ENCODE data around the gene ATP6V0C.

Gene ATP6V0C

GRCh38 chr16:2497116-2497630 lies 16.6 kb upstream of the ATP6V0C start:
- Histone ChIP-seq H3K4me3 (ENCODE audit: low read length in 2 of 2) (no peak overlapping the region), H4K91ac (ENCODE audit: low read depth, low read length, poor library complexity) (no peak overlapping the region), H2AFZ (ENCODE audit: low read length) (no peak overlapping the region), H3K27me3 (ENCODE audit: control insufficient read depth in 3 of 3, insufficient read depth in 3 of 3, low read depth in 1 of 3, low read length in 3 of 3) (no peaks in the 10 kb centered on the region), H4K8ac (ENCODE audit: low read depth, low read length) (no peak overlapping the region), H3K36me3 (replicated peaks in 1 of 2; ENCODE audit: control insufficient read depth in 2 of 2, insufficient read depth in 2 of 2, low read length in 2 of 2) (peaks cover 19 to 40% of the 10 kb centered on the region in 2 donors), H3K9ac (ENCODE audit: low read depth, low read length, poor library complexity) (peak overlapping the region; percentile 21), H2BK5ac (ENCODE audit: low read length) (peak overlapping the region; percentile 13), H2AK5ac (ENCODE audit: low read depth, low read length) (no peak overlapping the region), H3K14ac (ENCODE audit: low read length) (no peak overlapping the region), H3K4me2 (ENCODE audit: insufficient read depth, low read length, poor library complexity, severe bottlenecking) (no peak overlapping the region), H3K18ac (ENCODE audit: low read length) (no peak overlapping the region), H3K4ac (ENCODE audit: low read length) (no peak overlapping the region), H3K23ac (ENCODE audit: low read depth, low read length, poor library complexity) (peak overlapping the region; percentile 89), H3K79me1 (ENCODE audit: low read depth, low read length) (peaks cover 8% of the 10 kb centered on the region), H2BK15ac (ENCODE audit: low read length) (no peak overlapping the region), H2BK120ac (ENCODE audit: low read depth, low read length) (no peak overlapping the region), H2BK12ac (ENCODE audit: low read length) (no peak overlapping the region), H3K27ac (replicated peaks; ENCODE audit: low read length) (no peak overlapping the region), H3K4me1 (ENCODE audit: control insufficient read depth in 2 of 2, insufficient read depth in 1 of 2, low read depth in 1 of 2, low read length in 2 of 2) (peaks cover 9% of the 10 kb centered on the region in 2 donors), H3K9me3 (replicated peaks in 1 of 2; ENCODE audit: control insufficient read depth in 2 of 2, insufficient read depth in 1 of 2, low read depth in 1 of 2, low read length in 2 of 2) (peaks cover 0 to under 1% of the 10 kb centered on the region in 2 donors)
- no peak for DNase-seq (ENCODE audit: low spot score)
- WGBS, 2 donors (ENCODE audit: extremely low coverage in 2 of 2, insufficient read length in 2 of 2, insufficient replicate concordance in 1 of 2), result no CpG with 5 or more reads among the region's 21 CpGs

- Histone ChIP-seq H2BK120ac (ENCODE audit: low read depth, low read length) (no peak overlapping the region), H3K4me1 (ENCODE audit: control insufficient read depth in 2 of 2, insufficient read depth in 1 of 2, low read depth in 1 of 2, low read length in 2 of 2) (peaks cover 9% of the 10 kb centered on the region in 2 donors), H3K18ac (ENCODE audit: low read length) (no peak overlapping the region), H3K23ac (ENCODE audit: low read depth, low read length, poor library complexity) (no peak overlapping the region), H3K27me3 (ENCODE audit: control insufficient read depth in 3 of 3, insufficient read depth in 3 of 3, low read depth in 1 of 3, low read length in 3 of 3) (no peaks in the 10 kb centered on the region), H3K4me3 (ENCODE audit: low read length in 2 of 2) (no peak overlapping the region), H3K36me3 (replicated peaks in 1 of 2; ENCODE audit: control insufficient read depth in 2 of 2, insufficient read depth in 2 of 2, low read length in 2 of 2) (peaks cover 20 to 40% of the 10 kb centered on the region in 2 donors), H3K9me3 (replicated peaks in 1 of 2; ENCODE audit: control insufficient read depth in 2 of 2, insufficient read depth in 1 of 2, low read depth in 1 of 2, low read length in 2 of 2) (peaks cover 0 to 4% of the 10 kb centered on the region in 2 donors), H3K27ac (replicated peaks; ENCODE audit: low read length) (no peak overlapping the region), H2AFZ (ENCODE audit: low read length) (no peak overlapping the region), H3K4ac (ENCODE audit: low read length) (no peak overlapping the region), H2BK5ac (ENCODE audit: low read length) (peak overlapping the region; percentile 13), H3K14ac (ENCODE audit: low read length) (no peak overlapping the region), H3K79me1 (ENCODE audit: low read depth, low read length) (peaks cover 11% of the 10 kb centered on the region), H4K91ac (ENCODE audit: low read depth, low read length, poor library complexity) (no peak overlapping the region), H3K9ac (ENCODE audit: low read depth, low read length, poor library complexity) (no peak overlapping the region), H3K4me2 (ENCODE audit: insufficient read depth, low read length, poor library complexity, severe bottlenecking) (no peak overlapping the region), H2BK15ac (ENCODE audit: low read length) (no peak overlapping the region), H2AK5ac (ENCODE audit: low read depth, low read length) (no peak overlapping the region), H2BK12ac (ENCODE audit: low read length) (no peak overlapping the region), H4K8ac (ENCODE audit: low read depth, low read length) (no peak overlapping the region)
- no peak for DNase-seq (ENCODE audit: low spot score)
- WGBS, 2 donors (ENCODE audit: extremely low coverage in 2 of 2, insufficient read length in 2 of 2, insufficient replicate concordance in 1 of 2), result no CpG with 5 or more reads among the region's 26 CpGs
Observed at GRCh38 chr16:2497695-2498484, 15.9 kb upstream of the ATP6V0C start.

- H4K8ac ChIP-seq (ENCODE audit: low read depth, low read length), result no peak overlapping the region
- DNase-seq (ENCODE audit: low spot score), result no peak
- H2BK120ac ChIP-seq (ENCODE audit: low read depth, low read length), result peak overlapping the region; percentile 87
- peak overlapping the region; percentile 31 for H3K23ac ChIP-seq (ENCODE audit: low read depth, low read length, poor library complexity)
- peaks cover 9% of the 10 kb centered on the region in 2 donors for H3K4me1 ChIP-seq (ENCODE audit: control insufficient read depth in 2 of 2, insufficient read depth in 1 of 2, low read depth in 1 of 2, low read length in 2 of 2)
- H3K27me3 ChIP-seq (ENCODE audit: control insufficient read depth in 3 of 3, insufficient read depth in 3 of 3, low read depth in 1 of 3, low read length in 3 of 3), result no peaks in the 10 kb centered on the region
- no peak overlapping the region for H4K91ac ChIP-seq (ENCODE audit: low read depth, low read length, poor library complexity)
- peak overlapping the region; percentile 44 for H3K9ac ChIP-seq (ENCODE audit: low read depth, low read length, poor library complexity)
- no CpG with 5 or more reads among the region's 15 CpGs for WGBS, 2 donors (ENCODE audit: extremely low coverage in 2 of 2, insufficient read length in 2 of 2, insufficient replicate concordance in 1 of 2)
- H3K27ac ChIP-seq (replicated peaks; ENCODE audit: low read length), result no peak overlapping the region
- H3K14ac ChIP-seq (ENCODE audit: low read length), result no peak overlapping the region
- no peak overlapping the region for H2AK5ac ChIP-seq (ENCODE audit: low read depth, low read length)
- H2BK15ac ChIP-seq (ENCODE audit: low read length), result no peak overlapping the region
- H3K36me3 ChIP-seq (replicated peaks in 1 of 2; ENCODE audit: control insufficient read depth in 2 of 2, insufficient read depth in 2 of 2, low read length in 2 of 2), result peaks cover 20 to 37% of the 10 kb centered on the region in 2 donors
- H2AFZ ChIP-seq (ENCODE audit: low read length), result no peak overlapping the region
- H3K4me3 ChIP-seq (ENCODE audit: low read length in 2 of 2), result no peak overlapping the region
- no peak overlapping the region for H2BK12ac ChIP-seq (ENCODE audit: low read length)
- H3K9me3 ChIP-seq (replicated peaks in 1 of 2; ENCODE audit: control insufficient read depth in 2 of 2, insufficient read depth in 1 of 2, low read depth in 1 of 2, low read length in 2 of 2), result peaks cover 0 to 4% of the 10 kb centered on the region in 2 donors
- H3K18ac ChIP-seq (ENCODE audit: low read length), result no peak overlapping the region
- no peak overlapping the region for H2BK5ac ChIP-seq (ENCODE audit: low read length)
- H3K4me2 ChIP-seq (ENCODE audit: insufficient read depth, low read length, poor library complexity, severe bottlenecking), result no peak overlapping the region
- H3K4ac ChIP-seq (ENCODE audit: low read length), result no peak overlapping the region
- H3K79me1 ChIP-seq (ENCODE audit: low read depth, low read length), result peaks cover 12% of the 10 kb centered on the region
Observed at GRCh38 chr16:2498531-2499253, 15.1 kb upstream of the ATP6V0C start.

DNA sequence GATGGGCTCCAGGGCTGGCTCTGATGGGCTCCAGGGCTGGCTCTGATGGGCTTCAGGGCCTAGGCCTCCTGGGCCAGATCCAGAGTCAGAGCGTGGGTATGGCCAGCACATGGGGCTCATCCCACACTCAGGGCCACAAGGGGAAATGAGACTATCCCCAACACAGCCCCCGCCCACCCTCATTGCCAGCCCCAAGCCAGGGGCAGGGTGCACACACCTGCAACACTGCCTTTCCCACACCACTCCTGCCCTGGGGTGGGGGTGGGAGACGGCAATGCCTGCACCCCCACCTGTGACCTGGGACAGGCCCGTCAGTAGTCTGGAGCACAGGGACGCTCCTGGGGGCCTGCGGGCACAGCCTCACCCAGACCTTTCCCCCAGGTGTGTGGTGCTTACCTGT lies 14.3 kb upstream of the ATP6V0C start:
- peaks cover 0 to 4% of the 10 kb centered on the region in 2 donors for H3K9me3 ChIP-seq (replicated peaks in 1 of 2; ENCODE audit: control insufficient read depth in 2 of 2, insufficient read depth in 1 of 2, low read depth in 1 of 2, low read length in 2 of 2)
- H3K9ac ChIP-seq (ENCODE audit: low read depth, low read length, poor library complexity), result no peak overlapping the region
- WGBS, 2 donors (ENCODE audit: extremely low coverage in 2 of 2, insufficient read length in 2 of 2, insufficient replicate concordance in 1 of 2), result no CpG with 5 or more reads among the region's 6 CpGs

More for the DNA sequence above, 14.3 kb upstream of the ATP6V0C start:
- Histone ChIP-seq H2BK120ac (ENCODE audit: low read depth, low read length) (no peak overlapping the region), H3K4me2 (ENCODE audit: insufficient read depth, low read length, poor library complexity, severe bottlenecking) (no peak overlapping the region), H3K36me3 (replicated peaks in 1 of 2; ENCODE audit: control insufficient read depth in 2 of 2, insufficient read depth in 2 of 2, low read length in 2 of 2) (peaks cover 20 to 37% of the 10 kb centered on the region in 2 donors), H2BK12ac (ENCODE audit: low read length) (no peak overlapping the region), H3K4me1 (ENCODE audit: control insufficient read depth in 2 of 2, insufficient read depth in 1 of 2, low read depth in 1 of 2, low read length in 2 of 2) (peaks cover 9% of the 10 kb centered on the region in 2 donors), H3K27ac (replicated peaks; ENCODE audit: low read length) (no peak overlapping the region), H3K18ac (ENCODE audit: low read length) (no peak overlapping the region), H3K4me3 (ENCODE audit: low read length in 2 of 2) (no peak overlapping the region), H3K23ac (ENCODE audit: low read depth, low read length, poor library complexity) (no peak overlapping the region), H2BK5ac (ENCODE audit: low read length) (no peak overlapping the region), H2AFZ (ENCODE audit: low read length) (no peak overlapping the region), H4K91ac (ENCODE audit: low read depth, low read length, poor library complexity) (no peak overlapping the region), H2AK5ac (ENCODE audit: low read depth, low read length) (no peak overlapping the region), H2BK15ac (ENCODE audit: low read length) (no peak overlapping the region), H4K8ac (ENCODE audit: low read depth, low read length) (no peak overlapping the region), H3K27me3 (ENCODE audit: control insufficient read depth in 3 of 3, insufficient read depth in 3 of 3, low read depth in 1 of 3, low read length in 3 of 3) (no peaks in the 10 kb centered on the region), H3K79me1 (ENCODE audit: low read depth, low read length) (peaks cover 12% of the 10 kb centered on the region), H3K14ac (ENCODE audit: low read length) (no peak overlapping the region), H3K4ac (ENCODE audit: low read length) (no peak overlapping the region)
- no peak for DNase-seq (ENCODE audit: low spot score)
